K562 (cell line): ENCODE results near the gene SRBD1. TPM values are rescaled to one million over a fixed set of nuclear protein-coding genes. Genes with fewer than 3 reads are reported as not detected.

ENCODE experiments used
- ADNP ChIP-seq: fragments of 200-800 bp; sonication (Bioruptor generic); IDR thresholded peaks from 2 replicates; pipeline ENCODE4 v1.6.1; 2016; ENCODE audit warnings: missing genetic modification characterization, missing compliant biosample characterization
- BHLHE40 ChIP-seq: IDR thresholded peaks from 2 replicates; pipeline ENCODE4 v1.6.1; 2011; ENCODE audit warnings: low read length, improper control_type of control experiment
- SAFB ChIP-seq: fragments of 200-400 bp; formaldehyde crosslinking; IDR thresholded peaks from 2 replicates; pipeline ENCODE4 v1.6.1; 2017; ENCODE audit warnings: low read depth, low read length, borderline replicate concordance
- SNIP1 ChIP-seq: fragments of 450-650 bp; IDR thresholded peaks from 2 replicates; pipeline ENCODE4 v1.7.1; 2017; ENCODE audit warnings: low read depth, mild to moderate bottlenecking
- U2AF1 ChIP-seq: fragments of 200-400 bp; formaldehyde crosslinking; optimal IDR thresholded peaks from 2 replicates; pipeline ENCODE3; 2017; ENCODE audit warnings: mild to moderate bottlenecking, low read depth, low read length, moderate library complexity
- UBTF ChIP-seq, 2 experiments: IDR thresholded peaks; 2 replicates each; pipeline ENCODE4 v1.6.1; 2012; ENCODE audit warnings: improper control_type of control experiment in 2 of 2, low read depth in 2 of 2, low read length in 2 of 2, borderline replicate concordance in 1 of 2
- ZBTB7A ChIP-seq: IDR thresholded peaks from 2 replicates; pipeline ENCODE4 v1.6.1; 2011; ENCODE audit warnings: low read depth, mild to moderate bottlenecking, low read length, moderate library complexity, borderline replicate concordance; ENCODE audit not compliant: control insufficient read depth
- ZNF3 ChIP-seq: fragments of 250-450 bp; sonication (Bioruptor Pico); IDR thresholded peaks from 2 replicates; pipeline ENCODE4 v1.5.0; 2021; ENCODE audit warnings: mild to moderate bottlenecking, moderate library complexity
- polyA plus RNA-seq, 8 experiments: library from polyadenylated mRNA; depleted of rRNA in 4 of 8; stranded (reverse) in 5 of 8; unstranded in 3 of 8; fragments of >200 nt; fragmentation: Nextera tagmentation in 2 of 8; fragmentation: Illumina TruSeq in 1 of 8; extraction: Ambion mirVana in 2 of 8; extraction: Trizol in 1 of 8; gene quantifications; 2 replicates each; pipeline versions ENCODE4 v1.2.1 to v1.2.3, GENCODE V29; 2011 to 2014; ENCODE audit warnings: inconsistent platforms in 1 of 8, missing spikeins in 1 of 8
- total RNA-seq, 7 experiments: library from RNA; depleted of rRNA in 6 of 7; stranded (reverse); fragments of >200 nt in 6 of 7; fragmentation: Illumina TruSeq in 2 of 7; extraction: Trizol in 2 of 7; gene quantifications; 2 replicates each; pipeline versions ENCODE4 v1.2.1 to v1.2.3, GENCODE V29; 2011 to 2021; ENCODE audit warnings: low replicate concordance in 1 of 7
- TF ChIP-seq, protein P1 (sequence below): fragments of 450-650 bp; IDR thresholded peaks from 2 replicates; pipeline ENCODE4 v1.6.1; 2016; ENCODE audit warnings: mild to moderate bottlenecking, moderate library complexity
- TF ChIP-seq, protein P2 (sequence below): fragments of 250-450 bp; sonication (Bioruptor Pico); IDR thresholded peaks from 2 replicates; pipeline ENCODE4 v1.5.1; 2021; ENCODE audit warnings: mild to moderate bottlenecking

Gene SRBD1
- total and polyA plus RNA-seq, 9 of the 15 experiments (the other 6 are each of a cell fraction or from before 2014, with no cell fraction given): 6.9 to 23.2 (median 14.7) TPM

- TF ChIP-seq UBTF (IDR thresholded peaks at IDR 0.05; ENCODE audit: borderline replicate concordance in 1 of 2, low read depth in 2 of 2, low read length in 2 of 2): no peak
- no peak for TF ChIP-seq ZNF3
- TF ChIP-seq, protein P1, sequence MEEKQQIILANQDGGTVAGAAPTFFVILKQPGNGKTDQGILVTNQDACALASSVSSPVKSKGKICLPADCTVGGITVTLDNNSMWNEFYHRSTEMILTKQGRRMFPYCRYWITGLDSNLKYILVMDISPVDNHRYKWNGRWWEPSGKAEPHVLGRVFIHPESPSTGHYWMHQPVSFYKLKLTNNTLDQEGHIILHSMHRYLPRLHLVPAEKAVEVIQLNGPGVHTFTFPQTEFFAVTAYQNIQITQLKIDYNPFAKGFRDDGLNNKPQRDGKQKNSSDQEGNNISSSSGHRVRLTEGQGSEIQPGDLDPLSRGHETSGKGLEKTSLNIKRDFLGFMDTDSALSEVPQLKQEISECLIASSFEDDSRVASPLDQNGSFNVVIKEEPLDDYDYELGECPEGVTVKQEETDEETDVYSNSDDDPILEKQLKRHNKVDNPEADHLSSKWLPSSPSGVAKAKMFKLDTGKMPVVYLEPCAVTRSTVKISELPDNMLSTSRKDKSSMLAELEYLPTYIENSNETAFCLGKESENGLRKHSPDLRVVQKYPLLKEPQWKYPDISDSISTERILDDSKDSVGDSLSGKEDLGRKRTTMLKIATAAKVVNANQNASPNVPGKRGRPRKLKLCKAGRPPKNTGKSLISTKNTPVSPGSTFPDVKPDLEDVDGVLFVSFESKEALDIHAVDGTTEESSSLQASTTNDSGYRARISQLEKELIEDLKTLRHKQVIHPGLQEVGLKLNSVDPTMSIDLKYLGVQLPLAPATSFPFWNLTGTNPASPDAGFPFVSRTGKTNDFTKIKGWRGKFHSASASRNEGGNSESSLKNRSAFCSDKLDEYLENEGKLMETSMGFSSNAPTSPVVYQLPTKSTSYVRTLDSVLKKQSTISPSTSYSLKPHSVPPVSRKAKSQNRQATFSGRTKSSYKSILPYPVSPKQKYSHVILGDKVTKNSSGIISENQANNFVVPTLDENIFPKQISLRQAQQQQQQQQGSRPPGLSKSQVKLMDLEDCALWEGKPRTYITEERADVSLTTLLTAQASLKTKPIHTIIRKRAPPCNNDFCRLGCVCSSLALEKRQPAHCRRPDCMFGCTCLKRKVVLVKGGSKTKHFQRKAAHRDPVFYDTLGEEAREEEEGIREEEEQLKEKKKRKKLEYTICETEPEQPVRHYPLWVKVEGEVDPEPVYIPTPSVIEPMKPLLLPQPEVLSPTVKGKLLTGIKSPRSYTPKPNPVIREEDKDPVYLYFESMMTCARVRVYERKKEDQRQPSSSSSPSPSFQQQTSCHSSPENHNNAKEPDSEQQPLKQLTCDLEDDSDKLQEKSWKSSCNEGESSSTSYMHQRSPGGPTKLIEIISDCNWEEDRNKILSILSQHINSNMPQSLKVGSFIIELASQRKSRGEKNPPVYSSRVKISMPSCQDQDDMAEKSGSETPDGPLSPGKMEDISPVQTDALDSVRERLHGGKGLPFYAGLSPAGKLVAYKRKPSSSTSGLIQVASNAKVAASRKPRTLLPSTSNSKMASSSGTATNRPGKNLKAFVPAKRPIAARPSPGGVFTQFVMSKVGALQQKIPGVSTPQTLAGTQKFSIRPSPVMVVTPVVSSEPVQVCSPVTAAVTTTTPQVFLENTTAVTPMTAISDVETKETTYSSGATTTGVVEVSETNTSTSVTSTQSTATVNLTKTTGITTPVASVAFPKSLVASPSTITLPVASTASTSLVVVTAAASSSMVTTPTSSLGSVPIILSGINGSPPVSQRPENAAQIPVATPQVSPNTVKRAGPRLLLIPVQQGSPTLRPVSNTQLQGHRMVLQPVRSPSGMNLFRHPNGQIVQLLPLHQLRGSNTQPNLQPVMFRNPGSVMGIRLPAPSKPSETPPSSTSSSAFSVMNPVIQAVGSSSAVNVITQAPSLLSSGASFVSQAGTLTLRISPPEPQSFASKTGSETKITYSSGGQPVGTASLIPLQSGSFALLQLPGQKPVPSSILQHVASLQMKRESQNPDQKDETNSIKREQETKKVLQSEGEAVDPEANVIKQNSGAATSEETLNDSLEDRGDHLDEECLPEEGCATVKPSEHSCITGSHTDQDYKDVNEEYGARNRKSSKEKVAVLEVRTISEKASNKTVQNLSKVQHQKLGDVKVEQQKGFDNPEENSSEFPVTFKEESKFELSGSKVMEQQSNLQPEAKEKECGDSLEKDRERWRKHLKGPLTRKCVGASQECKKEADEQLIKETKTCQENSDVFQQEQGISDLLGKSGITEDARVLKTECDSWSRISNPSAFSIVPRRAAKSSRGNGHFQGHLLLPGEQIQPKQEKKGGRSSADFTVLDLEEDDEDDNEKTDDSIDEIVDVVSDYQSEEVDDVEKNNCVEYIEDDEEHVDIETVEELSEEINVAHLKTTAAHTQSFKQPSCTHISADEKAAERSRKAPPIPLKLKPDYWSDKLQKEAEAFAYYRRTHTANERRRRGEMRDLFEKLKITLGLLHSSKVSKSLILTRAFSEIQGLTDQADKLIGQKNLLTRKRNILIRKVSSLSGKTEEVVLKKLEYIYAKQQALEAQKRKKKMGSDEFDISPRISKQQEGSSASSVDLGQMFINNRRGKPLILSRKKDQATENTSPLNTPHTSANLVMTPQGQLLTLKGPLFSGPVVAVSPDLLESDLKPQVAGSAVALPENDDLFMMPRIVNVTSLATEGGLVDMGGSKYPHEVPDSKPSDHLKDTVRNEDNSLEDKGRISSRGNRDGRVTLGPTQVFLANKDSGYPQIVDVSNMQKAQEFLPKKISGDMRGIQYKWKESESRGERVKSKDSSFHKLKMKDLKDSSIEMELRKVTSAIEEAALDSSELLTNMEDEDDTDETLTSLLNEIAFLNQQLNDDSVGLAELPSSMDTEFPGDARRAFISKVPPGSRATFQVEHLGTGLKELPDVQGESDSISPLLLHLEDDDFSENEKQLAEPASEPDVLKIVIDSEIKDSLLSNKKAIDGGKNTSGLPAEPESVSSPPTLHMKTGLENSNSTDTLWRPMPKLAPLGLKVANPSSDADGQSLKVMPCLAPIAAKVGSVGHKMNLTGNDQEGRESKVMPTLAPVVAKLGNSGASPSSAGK: no peak
- no peak for TF ChIP-seq SAFB
- TF ChIP-seq ZBTB7A: no peak
- no peak for TF ChIP-seq ADNP (tag)
- no peak for TF ChIP-seq U2AF1
- TF ChIP-seq, protein P2, sequence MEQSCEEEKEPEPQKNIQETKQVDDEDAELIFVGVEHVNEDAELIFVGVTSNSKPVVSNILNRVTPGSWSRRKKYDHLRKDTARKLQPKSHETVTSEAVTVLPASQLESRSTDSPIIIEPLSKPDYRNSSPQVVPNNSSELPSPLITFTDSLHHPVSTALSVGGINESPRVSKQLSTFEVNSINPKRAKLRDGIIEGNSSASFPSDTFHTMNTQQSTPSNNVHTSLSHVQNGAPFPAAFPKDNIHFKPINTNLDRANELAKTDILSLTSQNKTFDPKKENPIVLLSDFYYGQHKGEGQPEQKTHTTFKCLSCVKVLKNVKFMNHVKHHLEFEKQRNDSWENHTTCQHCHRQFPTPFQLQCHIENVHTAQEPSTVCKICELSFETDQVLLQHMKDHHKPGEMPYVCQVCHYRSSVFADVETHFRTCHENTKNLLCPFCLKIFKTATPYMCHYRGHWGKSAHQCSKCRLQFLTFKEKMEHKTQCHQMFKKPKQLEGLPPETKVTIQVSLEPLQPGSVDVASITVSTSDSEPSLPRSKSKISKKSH (CRISPR knock-in tag): no peak
- no peak for TF ChIP-seq SNIP1
- TF ChIP-seq BHLHE40: no peak
Observed at GRCh38 chr2:45380131-45380836, 230.8 kb downstream of the SRBD1 start (continued).
